CD14-positive monocyte (primary cell): Measurements from ENCODE around the gene SAP30L. TPM values are rescaled to one million over a fixed set of nuclear protein-coding genes. Genes with fewer than 3 reads are reported as not detected.

Source experiments
- DNase-seq, 3 donors: peaks; one replicate each; pipeline ENCODE4 v3.0.0-alpha.2; 2011 to 2022
- H2AFZ ChIP-seq: 2 replicates; pipeline ENCODE4 v1.6.0; 2012; ENCODE audit warnings: mild to moderate bottlenecking, low read depth, low read length, inconsistent platforms; ENCODE audit not compliant: insufficient read depth, poor library complexity, severe bottlenecking
- H3K27ac ChIP-seq, 2 donors: 1 replicate in 1 of 2; 2 replicates in 1 of 2; pipeline ENCODE4 v1.5.1; 2012 to 2013; ENCODE audit warnings: low read length in 2 of 2, control low read depth in 1 of 2, inconsistent platforms in 1 of 2, low read depth in 1 of 2, mild to moderate bottlenecking in 1 of 2
- H3K27me3 ChIP-seq, 2 donors: one replicate each; pipeline versions ENCODE4 v1.6.0 to v1.6.1; 2011 to 2013; ENCODE audit warnings: low read length in 2 of 2; ENCODE audit not compliant: control insufficient read depth in 2 of 2, insufficient read depth in 2 of 2
- H3K36me3 ChIP-seq, 2 donors: replicated peaks in 1 of 2; 1 replicate in 1 of 2; 2 replicates in 1 of 2; pipeline versions ENCODE4 v1.5.1 to v1.6.1; 2012 to 2013; ENCODE audit warnings: low read length in 2 of 2, control low read depth in 1 of 2, inconsistent platforms in 1 of 2, mild to moderate bottlenecking in 1 of 2; ENCODE audit not compliant: insufficient read depth in 2 of 2, control insufficient read depth in 1 of 2
- H3K4me1 ChIP-seq, 2 donors: 1 replicate in 1 of 2; 2 replicates in 1 of 2; pipeline versions ENCODE4 v1.5.1 to v1.6.1; 2012 to 2013; ENCODE audit warnings: low read length in 2 of 2, control low read depth in 1 of 2, inconsistent platforms in 1 of 2, mild to moderate bottlenecking in 1 of 2, moderate library complexity in 1 of 2; ENCODE audit not compliant: insufficient read depth in 2 of 2, control insufficient read depth in 1 of 2
- H3K4me2 ChIP-seq: replicated peaks from 2 replicates; pipeline ENCODE3; 2012; ENCODE audit warnings: low read length, moderate library complexity, mild to moderate bottlenecking; ENCODE audit not compliant: poor library complexity, severe bottlenecking; ENCODE audit errors: extremely low read depth
- H3K4me3 ChIP-seq, 3 experiments: fragments of 200-600 bp in 1 of 3; sonication (generic) in 1 of 3; replicated peaks in 1 of 3; 1 replicate in 2 of 3; 2 replicates in 1 of 3; pipeline ENCODE4 v1.5.1; 2011 to 2013; ENCODE audit warnings: low read length in 3 of 3, mild to moderate bottlenecking in 3 of 3, control low read depth in 2 of 3, low read depth in 2 of 3, inconsistent platforms in 1 of 3, moderate library complexity in 1 of 3
- H3K79me2 ChIP-seq: 2 replicates; pipeline ENCODE4 v1.6.0; 2012; ENCODE audit warnings: mild to moderate bottlenecking, control low read depth, inconsistent platforms, low read length, moderate library complexity; ENCODE audit not compliant: insufficient read depth
- H3K9ac ChIP-seq: 2 replicates; pipeline ENCODE4 v1.6.0; 2017; ENCODE audit warnings: low read length, mild to moderate bottlenecking; ENCODE audit not compliant: insufficient read depth, poor library complexity, severe bottlenecking
- H3K9me3 ChIP-seq, 2 donors: replicated peaks in 1 of 2; 1 replicate in 1 of 2; 2 replicates in 1 of 2; pipeline versions ENCODE4 v1.5.1 to v1.6.1; 2012 to 2013; ENCODE audit warnings: low read length in 2 of 2, control low read depth in 1 of 2; ENCODE audit not compliant: control insufficient read depth in 1 of 2, insufficient read depth in 1 of 2
- H4K20me1 ChIP-seq: 2 replicates; pipeline ENCODE4 v1.6.0; 2012; ENCODE audit warnings: mild to moderate bottlenecking, low read length, control low read depth, moderate library complexity; ENCODE audit not compliant: insufficient read depth
- H3K27ac Mint-ChIP-seq, 7 donors: one replicate each; pipeline ENCODE4 v1.8.0; 2020; ENCODE audit warnings: mild to moderate bottlenecking in 7 of 7, mixed read lengths in 7 of 7, moderate library complexity in 6 of 7, inconsistent platforms in 2 of 7
- H3K27me3 Mint-ChIP-seq, 3 donors: one replicate each; pipeline ENCODE4 v1.8.0; 2021 to 2022; ENCODE audit warnings: low read depth in 3 of 3, mild to moderate bottlenecking in 3 of 3, mixed read lengths in 3 of 3, moderate library complexity in 3 of 3, inconsistent platforms in 1 of 3
- H3K36me3 Mint-ChIP-seq, 2 donors: one replicate each; pipeline ENCODE4 v1.8.0; 2020; ENCODE audit warnings: mixed read lengths in 2 of 2, inconsistent platforms in 1 of 2, mild to moderate bottlenecking in 1 of 2
- H3K4me1 Mint-ChIP-seq: one replicate; pipeline ENCODE4 v1.8.0; 2020; ENCODE audit warnings: mild to moderate bottlenecking, mixed read lengths
- H3K4me3 Mint-ChIP-seq, 2 donors: one replicate each; pipeline ENCODE4 v1.8.0; 2020; ENCODE audit warnings: mild to moderate bottlenecking in 2 of 2, mixed read lengths in 2 of 2, moderate library complexity in 1 of 2
- H3K9me3 Mint-ChIP-seq, 7 donors: one replicate each; pipeline ENCODE4 v1.8.0; 2020 to 2022; ENCODE audit warnings: mixed read lengths in 7 of 7, mild to moderate bottlenecking in 6 of 7, moderate library complexity in 6 of 7, inconsistent platforms in 2 of 7
- WGBS: methylation state at CpG from one replicate; pipeline ENCODE4 v1.1.5; 2013; ENCODE audit warnings: missing lambda C conversion rate; ENCODE audit not compliant: insufficient coverage; 5-methylcytosine and 5-hydroxymethylcytosine counted together
- intact Hi-C, 2 donors: fragments of 100-400 bp; cut with micrococcal nuclease; formaldehyde crosslinking; loops; one replicate each; pipeline versions ENCODE4 v1.15.0 to v1.15.1; 2023
- polyA plus RNA-seq, 3 donors: library from polyadenylated mRNA; depleted of rRNA in 1 of 3; unstranded in 2 of 3; stranded (reverse) in 1 of 3; fragments of 300-500 nt in 2 of 3; fragments of >200 nt in 1 of 3; fragmentation: Illumina TruSeq in 2 of 3; gene quantifications; 1 replicate in 2 of 3; 2 replicates in 1 of 3; pipeline ENCODE4 v1.2.3, GENCODE V29; 2012 to 2021
- TF ChIP-seq, protein P1 (sequence below): fragments of 200-600 bp; IDR thresholded peaks from one replicate; pipeline ENCODE4 v1.8.0; 2022; ENCODE audit warnings: antibody characterized with exemption, mild to moderate bottlenecking

Gene SAP30L
- polyA plus RNA-seq, 3 donors = 21.1 to 36.1 (median 29.4) TPM

DNA sequence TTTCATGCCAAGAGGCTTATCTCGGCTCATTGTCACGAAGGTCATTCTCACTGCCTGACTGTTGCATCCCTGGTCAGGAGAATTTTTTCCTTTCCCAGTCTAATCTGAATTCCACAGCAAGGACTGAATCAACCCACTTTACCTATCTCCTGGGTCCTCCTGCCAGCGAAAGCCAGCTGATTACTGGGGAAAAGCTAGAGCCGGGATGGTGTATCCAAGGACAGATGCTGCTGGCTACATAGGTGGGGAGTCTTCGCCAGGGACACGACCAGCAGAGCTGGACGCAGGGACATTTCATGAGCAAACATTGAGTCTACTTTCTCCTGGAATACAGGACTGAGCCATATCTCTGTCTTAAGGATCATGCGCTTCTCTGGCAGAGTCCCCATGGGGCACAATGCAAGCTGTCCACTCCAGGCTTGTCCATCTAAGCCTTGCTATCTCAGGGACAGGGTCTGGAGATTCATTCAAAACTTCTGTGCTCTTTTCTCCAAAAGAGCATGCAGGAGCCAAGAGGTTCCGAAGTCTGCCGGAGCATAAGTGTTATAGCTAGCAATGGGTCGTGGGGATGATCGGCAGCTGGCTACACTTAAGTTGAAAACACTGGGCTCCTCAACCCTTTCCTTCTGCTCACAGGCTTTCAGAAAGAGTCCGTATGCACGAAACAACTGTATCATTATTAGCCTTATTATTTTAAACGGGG lies 38.7 kb downstream of the SAP30L start:
- peaks cover 87 to 96% (median 87%) of the 10 kb centered on the region in 3 donors for H3K27me3 Mint-ChIP-seq
- H3K4me1 ChIP-seq = no peaks in the 10 kb centered on the region
- no peak overlapping the region for H2AFZ ChIP-seq
- no peaks in the 10 kb centered on the region for H3K79me2 ChIP-seq
- TF ChIP-seq, protein P1, sequence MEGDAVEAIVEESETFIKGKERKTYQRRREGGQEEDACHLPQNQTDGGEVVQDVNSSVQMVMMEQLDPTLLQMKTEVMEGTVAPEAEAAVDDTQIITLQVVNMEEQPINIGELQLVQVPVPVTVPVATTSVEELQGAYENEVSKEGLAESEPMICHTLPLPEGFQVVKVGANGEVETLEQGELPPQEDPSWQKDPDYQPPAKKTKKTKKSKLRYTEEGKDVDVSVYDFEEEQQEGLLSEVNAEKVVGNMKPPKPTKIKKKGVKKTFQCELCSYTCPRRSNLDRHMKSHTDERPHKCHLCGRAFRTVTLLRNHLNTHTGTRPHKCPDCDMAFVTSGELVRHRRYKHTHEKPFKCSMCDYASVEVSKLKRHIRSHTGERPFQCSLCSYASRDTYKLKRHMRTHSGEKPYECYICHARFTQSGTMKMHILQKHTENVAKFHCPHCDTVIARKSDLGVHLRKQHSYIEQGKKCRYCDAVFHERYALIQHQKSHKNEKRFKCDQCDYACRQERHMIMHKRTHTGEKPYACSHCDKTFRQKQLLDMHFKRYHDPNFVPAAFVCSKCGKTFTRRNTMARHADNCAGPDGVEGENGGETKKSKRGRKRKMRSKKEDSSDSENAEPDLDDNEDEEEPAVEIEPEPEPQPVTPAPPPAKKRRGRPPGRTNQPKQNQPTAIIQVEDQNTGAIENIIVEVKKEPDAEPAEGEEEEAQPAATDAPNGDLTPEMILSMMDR = no peak
- WGBS = 14% methylated on average over 9 of the region's 15 CpGs
- peaks cover under 1 to 11% of the 10 kb centered on the region in 2 donors for H3K36me3 Mint-ChIP-seq
- peaks cover 90 to 95% of the 10 kb centered on the region in 2 donors for H3K27me3 ChIP-seq
- no peaks in the 10 kb centered on the region for H3K36me3 ChIP-seq
- H3K27ac ChIP-seq = no peak overlapping the region
- peaks cover 0 to 28% (median 8%) of the 10 kb centered on the region in 7 donors for H3K9me3 Mint-ChIP-seq
- intact Hi-C loops = no loop called here
- H3K4me3 ChIP-seq = no peak overlapping the region
- H3K4me3 Mint-ChIP-seq = peak overlapping the region in 1 of 2 donors; percentile 31
- no peak for DNase-seq
- no peak overlapping the region for H3K27ac Mint-ChIP-seq
- H4K20me1 ChIP-seq = no peaks in the 10 kb centered on the region
- no peak overlapping the region for H3K9ac ChIP-seq
- no peak overlapping the region for H3K4me2 ChIP-seq
- peaks cover 0 to 48% of the 10 kb centered on the region in 2 donors for H3K9me3 ChIP-seq
- peaks cover 11% of the 10 kb centered on the region for H3K4me1 Mint-ChIP-seq

DNA sequence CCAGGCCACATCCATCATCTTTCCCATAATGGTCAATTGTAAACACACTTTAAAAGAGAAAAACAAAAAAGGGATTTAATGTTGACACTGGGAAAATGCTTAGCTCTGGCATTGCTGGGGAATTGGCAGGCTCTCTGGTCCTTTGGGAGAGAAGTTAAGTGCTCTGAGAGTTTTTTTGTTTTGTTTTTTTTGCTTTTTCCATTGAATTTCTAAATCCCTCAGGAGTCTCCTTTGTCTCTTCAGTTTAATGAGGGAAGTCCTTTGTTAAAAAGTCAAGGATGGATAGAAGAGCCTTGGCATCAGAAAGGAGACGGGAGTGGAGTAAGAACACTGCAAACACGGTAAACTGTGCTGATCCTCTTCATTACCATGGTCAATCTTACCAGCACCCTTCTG lies 39.3 kb downstream of the SAP30L start:
- peaks cover 10% of the 10 kb centered on the region for H3K4me1 Mint-ChIP-seq
- H3K4me3 Mint-ChIP-seq = peak overlapping the region in 1 of 2 donors; percentile 31
- peaks cover 89 to 94% of the 10 kb centered on the region in 2 donors for H3K27me3 ChIP-seq

More for the DNA sequence above, 39.3 kb downstream of the SAP30L start:
- intact Hi-C loops = no loop called here
- H3K27ac Mint-ChIP-seq = no peak overlapping the region
- no peak overlapping the region for H3K27ac ChIP-seq
- H3K79me2 ChIP-seq = no peaks in the 10 kb centered on the region
- no peaks in the 10 kb centered on the region for H3K36me3 ChIP-seq
- no peak for DNase-seq
- TF ChIP-seq, protein P1 = no peak
- H3K9ac ChIP-seq = no peak overlapping the region
- H3K9me3 ChIP-seq = peaks cover 0 to 44% of the 10 kb centered on the region in 2 donors
- no peak overlapping the region for H2AFZ ChIP-seq
- H3K4me1 ChIP-seq = no peaks in the 10 kb centered on the region
- H3K36me3 Mint-ChIP-seq = peaks cover 0 to 9% of the 10 kb centered on the region in 2 donors
- H3K9me3 Mint-ChIP-seq = peaks cover 0 to 23% (median 5%) of the 10 kb centered on the region in 7 donors
- no peak overlapping the region for H3K4me2 ChIP-seq
- H4K20me1 ChIP-seq = no peaks in the 10 kb centered on the region
- WGBS = no CpG with 5 or more reads among the region's 2 CpGs
- H3K27me3 Mint-ChIP-seq = peaks cover 82 to 95% (median 86%) of the 10 kb centered on the region in 3 donors
- no peak overlapping the region for H3K4me3 ChIP-seq
